Measurements from ENCODE around the gene RAB8A. TPM values are rescaled to one million over a fixed set of nuclear protein-coding genes. Genes with fewer than 3 reads are reported as not detected.

RAB8A gene
- total RNA-seq, 6 experiments from 2014 or later, result 93.5 to 103 (median 100) TPM

GRCh38 chr19:16136185-16136999 lies 24.7 kb downstream of the RAB8A start:
- no peak for DNase-seq
- no peak overlapping the region for H3K4me3 Mint-ChIP-seq
- peaks cover 38% of the 10 kb centered on the region for H3K36me3 Mint-ChIP-seq (ENCODE audit: low read depth)
- no peaks in the 10 kb centered on the region for H3K4me1 Mint-ChIP-seq (ENCODE audit: low read depth)
- no peaks in the 10 kb centered on the region; the same call in 1 of the 2 replicates for H3K27me3 Mint-ChIP-seq (ENCODE audit: insufficient read depth)
- no peak for TF ChIP-seq CTCF (IDR thresholded peaks at IDR 0.05)
- no peak overlapping the region for H3K27ac Mint-ChIP-seq
- H3K9me3 Mint-ChIP-seq, result no peaks in the 10 kb centered on the region

- H3K27me3 Mint-ChIP-seq (ENCODE audit: insufficient read depth), result peaks cover 6% of the 10 kb centered on the region
- H3K9me3 Mint-ChIP-seq, result no peaks in the 10 kb centered on the region
- H3K4me1 Mint-ChIP-seq (ENCODE audit: low read depth), result no peaks in the 10 kb centered on the region
- H3K4me3 Mint-ChIP-seq, result no peak overlapping the region
- peaks cover 5% of the 10 kb centered on the region; the same call in 1 of the 2 replicates for H3K36me3 Mint-ChIP-seq (ENCODE audit: low read depth)
- no peak overlapping the region for H3K27ac Mint-ChIP-seq
- no peak for DNase-seq
- no peak for TF ChIP-seq CTCF (IDR thresholded peaks at IDR 0.05)
Observed at GRCh38 chr19:16139752-16140151, 28.1 kb downstream of the RAB8A start.

GRCh38 chr19:16141043-16141442 lies 29.4 kb downstream of the RAB8A start:
- Mint-ChIP-seq H3K27ac (no peak overlapping the region), H3K4me3 (no peak overlapping the region), H3K9me3 (no peaks in the 10 kb centered on the region), H3K27me3 (ENCODE audit: insufficient read depth) (peaks cover 12% of the 10 kb centered on the region), H3K36me3 (ENCODE audit: low read depth) (no peaks in the 10 kb centered on the region), H3K4me1 (ENCODE audit: low read depth) (no peaks in the 10 kb centered on the region)
- no peak for TF ChIP-seq CTCF (IDR thresholded peaks at IDR 0.05)
- no peak for DNase-seq

- Mint-ChIP-seq H3K27me3 (ENCODE audit: insufficient read depth) (peaks cover 12% of the 10 kb centered on the region), H3K4me1 (ENCODE audit: low read depth) (no peaks in the 10 kb centered on the region), H3K9me3 (no peaks in the 10 kb centered on the region), H3K4me3 (no peak overlapping the region), H3K27ac (no peak overlapping the region), H3K36me3 (ENCODE audit: low read depth) (no peaks in the 10 kb centered on the region)
- no peak for DNase-seq
- TF ChIP-seq CTCF (IDR thresholded peaks at IDR 0.05), result no peak
Observed at GRCh38 chr19:16142032-16142580, 30.4 kb downstream of the RAB8A start.

GRCh38 chr19:16143399-16144215 lies 31.9 kb downstream of the RAB8A start, which contains the start of gene HSH2D:
Gene HSH2D, plus strand, starts transcription at chr19:16143685. Its CDS starts 5,066 bp downstream, at chr19:16148751.
- no peak within 1 kb of the TSS for H3K27ac Mint-ChIP-seq
- H3K27me3 Mint-ChIP-seq (ENCODE audit: insufficient read depth), result peaks cover 12% of the 10 kb centered on the region
- H3K4me3 Mint-ChIP-seq, result no peak within 1 kb of the TSS
- no peak for TF ChIP-seq CTCF (IDR thresholded peaks at IDR 0.05)
- H3K36me3 Mint-ChIP-seq (ENCODE audit: low read depth), result no peaks in the 10 kb centered on the region
- no peak for DNase-seq
- H3K4me1 Mint-ChIP-seq (ENCODE audit: low read depth), result no peaks in the 10 kb centered on the region
- no peaks in the 10 kb centered on the region for H3K9me3 Mint-ChIP-seq
